Fibroblast of peridontal ligament (primary cell): Measurements from ENCODE around the gene MCC.
A peak's percentile ranks its signal among the peaks of the same experiment; 100 is the strongest.

Experiments used
- DNase-seq: peaks from one replicate; pipeline ENCODE4 v3.0.0-alpha.2; 2010; ENCODE audit errors: extremely low read depth

Gene MCC

DNA sequence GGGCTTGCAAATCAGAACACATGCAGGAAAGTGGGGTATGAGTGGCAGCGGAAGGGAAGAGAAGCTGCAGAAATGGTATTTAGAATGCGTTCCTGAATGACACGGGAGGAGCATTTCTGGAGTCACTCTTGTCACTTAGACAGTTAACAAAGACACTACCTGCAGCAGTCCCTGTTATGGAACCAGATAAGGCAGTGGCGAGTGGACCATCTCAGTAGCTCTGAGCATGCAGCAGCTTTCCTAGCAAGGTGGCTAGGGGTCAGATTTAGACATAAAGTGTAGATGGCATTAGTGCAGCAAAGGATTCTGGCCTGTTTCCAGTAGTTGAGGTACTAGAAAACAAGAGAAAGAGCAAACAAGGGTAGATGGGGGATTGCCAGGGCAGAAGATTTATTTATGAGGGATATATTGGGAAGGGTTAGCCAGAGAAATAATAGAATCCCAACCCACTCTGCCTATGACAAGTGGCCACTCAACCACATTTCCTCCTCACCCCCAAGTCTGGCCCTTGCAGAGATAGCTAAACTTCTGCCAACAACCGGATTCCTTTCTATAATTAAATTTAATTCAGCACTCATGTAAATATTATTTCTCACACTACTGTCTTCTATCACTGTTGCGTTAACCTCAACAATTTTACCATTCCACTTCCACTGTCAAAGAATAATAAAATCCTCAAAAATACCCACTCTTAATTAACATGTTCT lies 310.0 kb downstream of the MCC start:
- DNase-seq: no peak

DNA sequence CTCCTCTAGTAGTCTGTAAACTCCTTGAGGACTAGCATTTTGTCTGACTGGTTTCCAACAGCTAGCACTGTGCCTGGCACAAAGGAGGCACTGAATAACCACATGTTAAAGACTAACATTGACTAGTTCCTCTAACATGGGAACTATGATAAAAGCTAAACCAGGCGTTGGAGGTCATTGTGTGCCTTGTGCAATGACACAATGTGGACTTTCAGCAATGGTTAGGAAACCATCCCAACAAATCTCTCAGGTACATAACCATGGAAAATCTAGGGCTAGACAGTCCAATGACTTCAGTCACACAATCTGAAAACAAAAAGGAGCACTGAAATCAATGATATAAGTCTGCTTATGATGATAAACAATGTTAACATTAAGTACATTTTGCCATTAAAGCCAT lies 311.0 kb downstream of the MCC start:
- no peak for DNase-seq

DNA sequence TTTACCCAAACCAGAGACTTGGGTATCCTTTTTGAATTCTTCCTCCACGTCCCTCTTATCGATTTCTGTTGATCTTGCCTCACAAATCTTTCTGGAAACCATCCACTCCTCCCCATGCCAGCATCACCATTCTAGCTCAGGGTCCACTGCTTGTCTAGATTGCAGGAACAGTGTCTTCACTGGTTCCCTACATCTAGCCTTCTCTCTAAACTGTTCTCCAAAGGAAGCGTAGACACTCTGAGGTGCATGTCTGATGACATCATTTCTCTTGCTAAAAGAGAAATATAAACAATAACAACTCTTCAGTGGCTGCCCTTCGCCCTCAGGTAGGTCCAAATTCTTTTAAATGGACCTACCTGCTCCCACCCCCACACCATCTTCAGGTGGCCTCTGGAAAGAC lies 311.5 kb downstream of the MCC start:
- DNase-seq: no peak

DNA sequence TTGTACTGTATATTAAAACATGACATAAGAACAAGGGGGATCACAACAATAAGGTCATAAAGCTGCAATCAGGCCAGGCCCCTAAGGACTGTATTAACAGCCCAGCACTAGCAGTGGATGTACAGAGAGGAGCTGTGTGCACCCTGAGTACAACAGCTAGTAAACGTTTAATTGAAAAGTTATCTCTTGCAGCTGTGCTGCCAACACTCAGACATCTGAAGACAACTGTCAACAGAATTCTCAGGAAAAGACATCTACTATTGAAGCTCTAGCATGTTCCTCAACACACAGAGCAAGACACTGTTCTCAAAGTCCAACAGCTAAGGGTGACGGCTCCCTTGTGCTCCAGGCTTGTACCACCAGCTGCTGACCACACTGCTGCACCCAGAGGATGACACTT lies 312.1 kb downstream of the MCC start:
- DNase-seq: no peak

DNA sequence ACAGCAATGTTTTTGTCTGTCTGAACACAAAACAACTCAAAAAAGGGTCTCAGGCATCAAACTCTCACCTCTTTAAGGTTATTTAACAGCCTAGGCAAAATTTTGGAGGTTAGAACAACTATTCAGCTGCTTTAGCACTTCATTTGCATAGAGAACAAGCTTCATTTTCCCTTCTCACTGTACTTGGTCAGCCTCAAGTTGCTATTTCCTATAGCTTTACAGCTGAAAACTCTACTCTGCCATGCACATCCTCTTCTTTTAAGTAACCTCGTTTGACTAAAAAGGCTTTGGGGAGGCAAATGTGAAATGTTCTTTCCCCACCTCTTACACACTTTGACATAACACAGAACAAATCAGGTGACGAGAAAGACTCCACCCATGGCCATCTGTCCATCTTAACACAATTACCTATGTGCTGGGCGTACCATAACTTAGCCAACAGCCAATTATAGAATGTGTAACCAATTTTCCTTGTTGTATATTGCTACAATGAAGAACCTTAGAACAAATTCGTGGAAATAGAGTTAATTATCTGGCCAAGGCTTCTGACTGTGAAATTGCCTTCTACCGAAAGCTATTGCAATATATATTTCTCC lies 315.9 kb downstream of the MCC start:
- DNase-seq: no peak

DNA sequence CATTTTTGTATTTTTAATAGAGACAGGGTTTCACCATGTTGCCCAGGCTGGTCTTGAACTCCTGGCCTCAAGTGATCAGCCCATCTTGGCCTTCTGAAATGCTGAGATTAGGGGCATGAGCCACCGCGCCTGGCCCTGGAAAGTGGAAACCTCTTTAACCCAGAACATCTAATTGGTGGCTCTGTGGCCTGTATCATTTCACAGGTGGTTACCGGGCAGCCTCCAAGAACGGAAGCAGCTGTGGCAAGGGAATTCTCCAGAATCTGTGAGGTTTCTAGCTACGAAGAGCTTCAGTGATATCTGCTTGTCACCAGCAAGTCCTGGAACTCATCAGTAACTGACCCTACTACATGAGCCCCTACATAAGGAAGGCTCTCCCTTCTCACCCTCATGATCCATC lies 316.7 kb downstream of the MCC start:
- DNase-seq: no peak

DNA sequence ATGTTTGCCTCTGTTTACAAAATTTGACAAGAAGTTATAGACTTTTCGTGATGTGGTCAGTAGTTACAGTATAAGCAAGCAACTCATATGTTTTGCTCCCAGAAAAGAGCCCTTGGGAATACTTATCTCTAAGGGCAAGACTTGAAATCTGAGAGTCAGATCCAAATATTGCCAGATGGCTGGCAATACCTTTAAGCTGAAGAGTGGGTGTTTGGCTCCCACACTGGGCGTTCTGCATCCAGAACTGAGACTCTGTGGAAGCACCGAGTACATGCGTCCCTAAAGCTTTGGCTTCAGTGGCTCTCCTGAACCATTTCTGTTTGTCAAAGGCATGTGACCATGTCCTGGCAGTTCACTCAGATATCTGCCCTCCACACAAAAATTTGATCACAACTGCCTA lies 317.5 kb downstream of the MCC start:
- DNase-seq: peak; percentile 54

DNA sequence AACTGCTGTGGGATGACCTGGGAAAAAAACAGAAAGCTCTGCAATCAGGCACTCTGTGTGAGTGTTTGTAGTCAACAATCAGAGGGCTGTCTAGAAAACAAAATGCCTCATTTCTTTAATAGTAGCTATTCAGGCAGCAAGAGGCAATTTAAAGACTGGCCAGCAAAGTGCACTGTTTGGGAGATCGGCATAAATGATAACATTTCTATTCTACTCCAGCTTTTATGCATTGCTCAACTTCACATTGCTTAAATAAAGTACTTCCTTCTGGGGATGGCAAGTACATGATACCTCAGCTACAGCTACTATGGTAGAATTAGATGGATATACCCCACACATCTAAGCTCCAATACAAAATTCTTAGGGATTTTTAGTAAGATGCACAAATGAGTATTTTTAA lies 318.5 kb downstream of the MCC start:
- DNase-seq: peak; percentile 45

DNA sequence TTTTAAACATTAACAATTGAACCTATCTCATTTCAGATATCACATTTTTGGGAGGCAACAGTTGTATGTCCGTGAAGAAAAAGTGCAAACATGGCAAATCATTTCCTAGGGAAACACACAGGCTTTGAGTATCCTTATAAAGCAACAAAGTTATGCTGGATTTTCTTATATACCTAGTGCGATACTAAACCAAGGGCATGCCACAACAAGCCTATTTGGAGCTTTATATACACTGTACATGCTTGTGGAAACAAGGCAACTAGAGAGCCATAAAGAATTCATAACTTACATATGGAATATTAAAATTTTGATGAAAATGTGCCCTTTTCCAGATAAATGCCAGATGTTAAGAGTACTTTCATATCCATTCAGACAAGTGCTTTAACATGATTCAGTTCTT lies 320.3 kb downstream of the MCC start:
- DNase-seq: no peak

DNA sequence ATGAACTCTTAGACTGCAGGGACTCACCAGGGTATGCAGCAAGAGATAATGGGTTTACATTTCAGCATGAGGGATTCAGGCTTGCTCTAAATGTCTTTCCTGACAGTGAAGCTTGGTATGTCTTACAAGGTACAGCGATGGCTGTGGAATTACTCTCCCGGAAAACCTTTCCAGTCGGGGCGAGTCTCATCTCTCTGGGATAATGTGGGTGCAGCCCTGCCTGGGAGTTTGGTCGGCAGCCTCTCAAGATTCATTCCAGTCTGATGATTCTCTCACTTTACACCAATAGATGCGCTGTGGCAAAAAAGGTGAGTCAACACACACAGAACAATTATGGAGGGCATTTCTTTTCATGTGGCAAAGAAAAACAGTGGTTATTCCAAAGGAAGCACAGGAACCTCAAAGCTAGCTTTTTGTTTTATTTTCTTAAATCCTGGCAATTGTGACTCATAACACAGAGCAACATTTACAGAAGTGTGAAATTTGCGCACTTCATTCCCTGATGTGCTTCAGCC lies 321.3 kb downstream of the MCC start:
- peak; percentile 63 for DNase-seq

DNA sequence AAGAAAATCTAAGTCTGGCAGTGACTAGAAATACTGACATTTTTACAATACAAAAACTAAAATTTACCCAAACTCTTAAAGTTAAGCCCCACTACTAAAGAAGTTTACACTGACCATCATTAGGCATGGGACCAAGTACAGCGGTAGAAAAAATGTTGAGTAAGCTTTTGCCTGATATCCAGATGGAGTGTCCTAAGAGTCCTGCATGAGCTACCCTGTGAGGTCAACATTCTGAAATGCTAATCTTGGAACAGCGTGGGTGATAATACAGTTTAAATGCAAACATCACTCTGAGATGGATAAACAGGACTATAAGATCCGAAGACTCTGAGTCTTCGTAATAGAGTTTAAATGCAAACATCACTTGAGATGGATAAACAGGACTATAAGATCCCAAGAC lies 322.0 kb downstream of the MCC start:
- peak; percentile 72 for DNase-seq

DNA sequence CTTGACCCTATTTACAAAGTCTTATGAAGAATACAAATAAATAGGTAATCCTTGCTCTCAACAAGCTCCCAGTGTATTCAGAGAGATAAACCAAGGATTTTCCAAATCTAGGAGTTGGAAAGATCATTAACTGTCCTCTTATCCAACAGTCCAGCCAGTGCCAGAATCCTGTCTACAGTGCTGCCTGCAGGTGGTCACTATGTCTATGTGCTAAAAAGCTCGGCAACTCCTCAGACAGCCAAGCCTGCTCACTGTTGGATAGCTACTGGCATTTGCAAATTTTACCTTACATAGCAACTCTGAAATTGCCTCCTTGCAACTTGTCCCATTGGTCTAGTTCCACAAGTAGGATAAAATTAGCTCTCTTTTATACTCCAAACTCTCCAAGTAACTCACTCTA lies 324.2 kb downstream of the MCC start:
- no peak for DNase-seq

DNA sequence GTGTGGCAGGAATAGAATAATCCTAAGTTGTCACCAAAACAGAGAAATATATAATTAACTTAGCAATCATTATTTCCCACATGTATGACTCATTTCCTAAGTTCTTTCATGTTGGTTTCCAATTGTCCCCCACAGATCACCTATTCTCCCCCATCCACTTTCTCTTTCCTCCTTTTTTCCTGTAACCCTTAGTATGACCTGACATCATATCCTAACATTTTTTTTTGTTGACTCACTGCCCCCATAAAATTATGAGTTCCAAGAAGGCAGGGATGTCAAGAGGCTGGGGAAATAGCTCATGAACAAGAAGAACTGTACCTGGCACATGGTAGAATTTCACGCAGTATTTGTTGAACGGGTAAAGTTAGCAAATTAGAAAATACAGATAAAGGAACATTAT lies 324.9 kb downstream of the MCC start:
- DNase-seq: no peak

DNA sequence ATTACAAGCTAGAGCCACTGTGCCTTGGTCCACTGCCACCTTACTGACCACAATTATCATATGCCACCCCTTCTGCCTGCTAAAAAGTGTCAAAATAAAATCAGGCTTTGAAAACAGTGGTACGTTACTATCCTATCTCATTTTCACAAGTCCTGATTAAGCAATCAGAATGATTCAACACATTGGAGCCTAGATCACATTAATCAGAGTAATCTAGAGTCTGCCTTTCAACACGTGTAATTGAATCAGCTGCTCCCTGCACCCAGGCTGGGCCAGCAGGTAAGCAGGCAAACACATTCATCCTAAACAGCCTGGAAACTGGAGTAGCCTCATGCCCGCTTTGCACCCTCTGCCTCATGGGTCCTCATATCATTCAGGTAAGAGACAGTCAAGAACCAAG lies 325.5 kb downstream of the MCC start:
- no peak for DNase-seq

DNA sequence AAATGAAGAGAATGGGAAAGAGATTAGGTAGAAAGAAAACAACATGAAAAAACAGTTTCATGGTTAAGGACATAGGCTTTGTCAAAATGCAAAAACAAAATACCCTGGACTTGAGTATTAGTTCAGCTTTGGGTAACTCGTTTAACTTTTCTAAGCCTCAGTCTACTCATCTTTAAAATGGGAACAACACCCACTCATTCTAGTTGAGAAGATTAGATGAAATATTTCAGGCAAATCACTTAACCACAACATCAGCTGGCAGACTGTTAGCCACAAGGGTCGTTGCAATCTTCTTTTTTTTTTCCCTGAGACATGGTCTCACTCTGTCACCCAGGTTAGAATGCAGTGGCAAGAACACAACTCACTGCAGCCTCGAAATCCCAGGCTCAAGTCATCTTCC lies 326.0 kb downstream of the MCC start:
- DNase-seq: no peak

DNA sequence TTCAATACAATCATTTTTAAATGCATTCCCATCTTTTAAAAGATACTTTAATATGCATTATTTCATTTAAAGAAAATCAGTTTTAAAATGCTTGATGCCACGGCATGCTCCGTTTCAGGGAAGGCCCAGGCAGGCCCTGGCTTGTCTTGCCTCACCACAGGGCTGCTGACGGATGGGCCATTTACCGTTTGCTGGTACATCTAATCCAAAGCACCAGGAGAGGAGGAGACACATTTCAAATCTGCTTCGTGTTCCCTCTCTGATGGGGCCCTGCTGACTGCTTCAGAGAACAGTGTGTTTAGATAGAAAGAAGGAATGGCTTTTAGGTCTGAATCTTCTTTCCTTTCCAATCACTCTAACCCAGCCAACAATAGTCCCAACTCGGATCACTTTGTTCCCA lies 326.4 kb downstream of the MCC start:
- DNase-seq: no peak

DNA sequence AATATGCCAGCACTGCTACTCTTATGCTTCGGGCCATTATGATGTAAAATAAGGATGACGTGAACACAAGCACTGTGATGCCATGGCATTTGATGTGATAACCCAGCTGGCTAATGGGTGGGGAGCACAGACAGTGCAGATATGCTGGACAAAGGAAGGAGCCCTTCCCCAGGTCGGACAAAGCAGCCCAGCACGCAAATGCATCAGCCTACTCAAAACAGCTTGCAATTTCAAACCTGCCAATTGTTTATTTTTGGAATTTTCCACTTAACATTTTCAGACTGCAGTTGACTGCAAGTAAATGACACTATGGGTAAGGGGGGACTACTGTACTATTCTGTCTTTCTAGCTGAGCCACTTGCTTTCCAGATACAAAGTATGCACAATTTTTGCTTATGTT lies 330.4 kb downstream of the MCC start:
- no peak for DNase-seq

DNA sequence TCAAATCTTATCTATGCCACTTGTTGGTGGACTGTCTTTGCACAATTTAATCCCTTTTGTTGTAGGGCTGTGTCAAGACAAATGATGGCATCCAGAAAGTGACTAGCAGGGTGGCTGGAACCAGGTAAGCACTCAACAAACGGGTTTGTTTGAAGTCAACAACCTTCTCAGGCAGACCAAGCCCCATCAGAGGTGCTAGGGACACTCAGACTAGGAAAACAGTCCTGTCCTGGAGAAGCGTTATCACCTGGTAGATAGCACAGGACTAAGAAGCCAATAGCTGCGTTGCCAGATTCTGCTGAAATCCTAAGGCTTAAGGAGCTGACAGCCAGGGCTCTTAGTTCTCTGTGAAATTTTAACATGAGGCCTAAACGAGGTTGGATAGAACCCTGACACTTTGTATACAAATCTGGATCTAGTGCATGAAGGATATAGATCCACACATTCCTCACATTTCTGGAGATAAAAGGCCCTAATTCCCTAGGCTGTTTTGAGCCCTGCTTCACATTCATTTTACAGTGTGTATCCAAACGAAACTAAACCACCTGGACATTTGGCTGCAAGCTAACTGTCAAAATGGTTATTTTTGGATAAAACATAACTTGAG lies 331.9 kb downstream of the MCC start:
- no peak for DNase-seq

DNA sequence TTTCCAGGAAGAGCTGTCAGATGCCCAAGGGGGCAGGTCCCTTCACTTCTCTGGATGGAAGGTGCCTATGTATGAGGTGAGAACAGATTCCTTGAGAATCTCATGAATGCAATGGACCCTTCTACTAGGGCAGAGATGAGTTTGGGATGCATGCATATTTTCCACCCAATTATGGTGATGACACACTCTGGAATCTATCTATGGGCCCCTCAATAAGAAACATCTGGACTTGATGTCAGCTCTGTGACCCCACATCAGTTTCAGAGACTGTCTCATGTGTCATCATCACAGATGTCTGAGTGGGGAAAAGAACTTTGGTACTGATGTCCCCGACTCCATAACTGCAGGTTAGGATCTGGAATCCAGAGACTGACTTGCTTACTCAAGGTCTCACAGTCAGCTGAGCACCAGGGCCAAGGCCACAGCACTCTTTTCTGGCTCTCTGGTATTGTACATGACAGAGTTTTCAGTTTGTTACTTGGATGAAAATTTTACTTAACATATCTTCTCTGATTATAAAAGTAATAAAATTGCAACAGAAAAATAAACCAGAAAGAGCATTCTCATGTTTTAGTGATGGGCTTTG lies 334.6 kb downstream of the MCC start:
- DNase-seq: peak; percentile 65

DNA sequence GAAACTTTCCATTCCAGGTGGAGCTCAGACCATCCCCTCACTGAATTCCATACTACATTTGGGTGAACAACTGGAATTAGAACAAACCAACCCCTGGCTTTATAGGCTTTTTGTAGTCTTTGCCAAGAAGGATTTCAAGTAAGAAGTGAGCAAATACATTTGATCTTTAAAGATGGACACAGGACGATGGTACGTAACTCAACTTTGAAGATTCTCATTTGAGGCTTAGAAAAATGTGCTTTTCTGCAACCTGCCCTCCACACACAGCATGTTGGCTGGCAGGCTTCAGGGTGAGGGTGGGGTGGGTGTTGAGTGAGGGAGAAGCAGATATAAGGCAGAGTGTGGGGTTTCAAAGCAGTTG lies 335.9 kb downstream of the MCC start:
- DNase-seq: no peak

DNA sequence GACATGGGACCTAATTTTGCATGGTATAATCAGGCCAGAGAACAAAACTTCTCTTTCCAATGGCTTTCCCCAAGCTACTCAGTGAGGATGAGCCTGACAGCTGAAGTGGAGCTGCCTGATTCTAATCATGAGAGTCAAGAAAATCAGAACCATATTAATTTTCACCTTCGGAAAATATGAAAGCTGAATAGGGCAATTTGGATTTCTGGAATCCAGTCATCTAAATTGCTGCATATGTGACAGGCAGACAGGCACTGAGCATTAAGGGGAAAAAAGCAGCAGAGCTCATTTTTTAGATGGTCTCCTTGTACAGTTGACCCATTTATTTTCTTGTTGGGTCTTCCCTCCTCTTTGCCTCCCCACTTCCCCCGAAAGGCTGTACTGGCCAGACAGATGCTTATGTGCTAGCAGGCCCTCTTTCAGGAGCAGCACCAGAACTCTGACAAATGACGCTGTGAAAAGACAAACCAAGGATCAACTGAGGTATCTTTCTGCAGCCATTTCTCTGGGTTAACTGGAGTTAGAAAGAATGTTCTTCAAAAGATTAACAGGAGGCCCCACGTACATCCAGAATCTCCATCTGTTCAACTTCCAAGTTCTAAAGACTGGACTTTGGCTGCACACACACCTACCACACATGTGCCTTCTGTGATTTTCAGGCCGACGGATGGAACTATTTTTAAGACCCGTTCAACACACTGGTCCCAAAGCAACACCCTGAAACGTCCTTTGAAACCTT lies 336.4 kb downstream of the MCC start:
- no peak for DNase-seq

DNA sequence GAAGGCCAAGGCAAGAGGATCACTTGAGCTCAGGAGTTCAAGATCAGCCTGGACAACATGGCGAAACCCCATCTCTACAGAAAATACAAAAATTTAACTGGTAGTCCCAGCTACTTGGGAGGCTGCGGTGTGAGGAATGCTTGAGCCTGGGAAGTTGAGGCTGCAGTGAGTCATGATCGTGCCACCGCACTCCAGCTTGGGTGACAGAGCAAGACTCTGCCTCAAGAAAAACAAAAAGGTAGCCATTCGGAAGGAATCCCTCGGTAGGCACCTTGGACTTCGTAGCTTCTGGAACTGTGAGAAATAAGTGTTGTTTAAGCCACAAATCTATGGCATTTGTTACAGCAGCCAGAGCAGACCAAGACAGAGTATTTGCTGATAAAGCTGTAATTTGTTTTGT lies 337.4 kb downstream of the MCC start:
- no peak for DNase-seq
